H1 (cell line): ENCODE data around the gene DOP1B. TPM values are rescaled to one million over a fixed set of nuclear protein-coding genes. Genes with fewer than 3 reads are reported as not detected.

Experiments used
- HDAC2 ChIP-seq, 2 experiments: fragments of 300-600 bp in 1 of 2; sonication (generic) in 1 of 2; IDR thresholded peaks; 2 replicates each; pipeline ENCODE4 v1.6.1; 2011 to 2012; ENCODE audit warnings: low read depth in 2 of 2, low read length in 2 of 2, mild to moderate bottlenecking in 2 of 2, moderate library complexity in 2 of 2, borderline replicate concordance in 1 of 2, inconsistent platforms in 1 of 2
- SP1 ChIP-seq: IDR thresholded peaks from 2 replicates; pipeline ENCODE4 v1.6.1; 2011; ENCODE audit warnings: low read depth, low read length
- polyA plus RNA-seq, 7 experiments: library from polyadenylated mRNA; depleted of rRNA in 3 of 7; stranded (reverse) in 5 of 7; unstranded in 2 of 7; fragments of >200 nt in 5 of 7; fragments of 200-250 nt in 2 of 7; gene quantifications; 1 replicate in 5 of 7; 2 replicates in 1 of 7; 4 replicates in 1 of 7; pipeline versions ENCODE4 v1.2.1 to v1.2.3, GENCODE V29; 2011 to 2013; ENCODE audit warnings: missing spikeins in 2 of 7, mixed read lengths in 2 of 7
- total RNA-seq: library from RNA; stranded (reverse); fragmentation: NEBNext Ultra II Directional; extraction: Animal tissue kit (Norgen Biotek cat#: 25700); gene quantifications from 2 replicates; pipeline ENCODE4 v1.2.1, GENCODE V29; 2021
- TF ChIP-seq, protein P1 (sequence below): IDR thresholded peaks from 2 replicates; pipeline ENCODE4 v1.6.1; 2012; ENCODE audit warnings: inconsistent platforms

Gene DOP1B
- total and polyA plus RNA-seq, 2 of the 8 experiments (the other 6 are each of a cell fraction or from before 2014, with no cell fraction given), result 2.8 to 9.9 TPM

DNA sequence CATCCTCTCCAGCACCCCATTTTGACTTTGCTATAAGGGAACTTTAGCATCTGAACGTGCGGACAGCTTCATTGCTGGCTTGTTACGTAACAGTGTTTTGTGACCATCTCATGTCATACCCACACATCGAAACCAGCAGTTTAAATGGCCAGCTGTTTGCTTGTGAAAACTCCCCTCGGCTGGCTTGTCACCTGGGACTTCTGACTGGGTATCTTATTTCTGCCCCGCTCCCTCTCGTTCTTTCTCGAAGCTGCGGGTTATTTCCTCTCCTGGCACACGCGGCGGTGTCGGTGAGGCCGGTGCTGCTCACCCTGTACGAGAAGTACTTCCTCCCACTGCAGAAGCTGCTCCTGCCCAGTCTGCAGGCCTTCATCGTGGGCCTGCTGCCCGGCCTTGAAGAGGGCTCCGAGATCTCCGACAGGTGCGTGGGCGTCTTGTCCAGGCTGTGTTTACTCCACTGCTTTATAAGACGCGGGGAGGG, 43.5 kb downstream of the DOP1B start (continued):
- TF ChIP-seq HDAC2 (IDR thresholded peaks at IDR 0.05; ENCODE audit: borderline replicate concordance in 1 of 2, low read depth in 2 of 2, low read length in 2 of 2) (no peak), SP1 (no peak)
- TF ChIP-seq, protein P1, sequence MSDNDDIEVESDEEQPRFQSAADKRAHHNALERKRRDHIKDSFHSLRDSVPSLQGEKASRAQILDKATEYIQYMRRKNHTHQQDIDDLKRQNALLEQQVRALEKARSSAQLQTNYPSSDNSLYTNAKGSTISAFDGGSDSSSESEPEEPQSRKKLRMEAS, result no peak
- TF ChIP-seq, all 59 proteins: peak for 0
